HG03558 (cell line): ENCODE data around the gene CD82.
"Not testable (repeated sequence)": the region's sequence is repeated elsewhere in the genome, so short reads cannot be mapped to it uniquely, and the experiment has no call there.

Experiments used
- ATAC-seq: cut with Tn5 transposase; IDR thresholded peaks from one replicate; pipeline ENCODE4 v1.9.1; 2021; ENCODE audit warnings: moderate number of reproducible peaks; ENCODE audit not compliant: unreplicated experiment; ENCODE audit errors: extremely low read depth

CD82 gene

GRCh38 chr11:44532809-44533208 lies 32.7 kb upstream of the CD82 start:
- ATAC-seq: no peak

DNA sequence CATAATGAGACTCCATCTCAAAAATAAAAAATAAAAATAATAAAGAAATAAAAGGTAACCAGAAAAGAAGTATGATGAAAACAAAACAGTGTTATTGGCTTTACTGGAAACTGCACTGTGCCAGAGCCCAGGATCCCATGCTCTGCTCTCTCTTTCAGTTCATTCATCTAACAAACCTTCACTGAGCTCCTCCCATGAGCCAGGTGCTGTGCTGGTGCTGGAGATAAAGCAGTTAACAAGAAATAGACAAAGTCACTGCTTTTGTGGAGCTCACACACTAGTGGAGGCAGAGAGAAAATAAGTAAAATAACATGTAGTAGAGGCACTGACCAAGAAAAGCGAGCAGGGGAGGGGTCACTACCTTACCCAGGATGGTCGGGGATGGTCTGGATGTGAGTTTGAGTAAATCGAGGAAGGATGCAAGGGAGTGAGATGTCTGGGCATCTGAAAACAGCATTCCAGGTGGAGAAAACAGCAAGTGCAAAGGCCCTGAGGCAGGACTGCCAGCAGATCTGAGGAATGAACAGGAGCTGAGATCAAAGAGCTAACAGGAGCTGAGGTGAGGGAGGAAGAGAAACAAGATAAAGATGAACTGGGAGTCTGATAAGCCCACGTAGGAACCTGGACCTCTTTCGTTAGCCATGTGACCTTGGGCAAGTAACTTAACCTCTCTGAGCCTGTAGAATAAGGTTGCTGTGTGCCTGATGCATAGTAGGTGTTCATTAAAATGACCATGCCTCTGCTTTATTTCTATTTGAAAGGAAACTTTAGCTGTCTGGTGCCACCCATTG lies 31.3 kb upstream of the CD82 start:
- ATAC-seq: no peak

DNA sequence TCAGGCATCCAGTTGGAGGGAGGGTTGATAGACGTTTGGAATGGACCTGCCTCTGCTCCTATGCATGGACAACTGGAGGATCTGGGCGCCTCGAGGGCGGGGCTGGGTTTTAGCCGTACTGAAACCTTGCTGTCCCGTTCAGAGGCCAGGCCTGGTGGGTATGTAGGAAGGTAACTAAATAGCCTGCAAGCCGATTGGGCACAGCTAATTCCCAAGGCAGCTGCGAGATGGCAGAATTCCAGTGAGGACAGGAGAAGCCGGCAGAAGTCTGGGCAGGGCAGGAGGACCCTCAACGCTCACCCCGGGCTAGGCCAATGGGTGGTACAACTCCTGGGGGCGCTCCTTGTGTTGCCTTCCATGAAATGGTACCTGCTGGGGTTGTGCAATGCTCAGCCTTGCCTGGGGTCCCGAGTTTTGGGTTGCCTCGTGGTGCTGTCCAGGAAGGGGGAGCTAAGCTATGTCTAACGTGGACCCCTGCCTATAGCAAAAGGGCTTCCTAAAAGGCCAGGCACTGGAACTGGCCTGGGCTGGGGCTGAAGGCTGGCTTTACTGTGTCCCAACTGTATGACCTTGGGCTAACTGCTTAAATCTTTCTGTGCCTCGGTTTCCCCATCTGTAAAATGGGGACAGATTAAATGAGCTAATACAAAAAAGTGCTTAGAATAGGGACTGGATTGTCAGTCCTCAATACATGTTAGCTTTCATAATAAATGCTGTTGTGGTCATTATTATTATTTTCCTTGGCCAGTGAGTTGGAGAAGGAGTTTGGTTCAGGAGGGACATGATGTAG lies 30.1 kb upstream of the CD82 start:
- ATAC-seq: no peak

DNA sequence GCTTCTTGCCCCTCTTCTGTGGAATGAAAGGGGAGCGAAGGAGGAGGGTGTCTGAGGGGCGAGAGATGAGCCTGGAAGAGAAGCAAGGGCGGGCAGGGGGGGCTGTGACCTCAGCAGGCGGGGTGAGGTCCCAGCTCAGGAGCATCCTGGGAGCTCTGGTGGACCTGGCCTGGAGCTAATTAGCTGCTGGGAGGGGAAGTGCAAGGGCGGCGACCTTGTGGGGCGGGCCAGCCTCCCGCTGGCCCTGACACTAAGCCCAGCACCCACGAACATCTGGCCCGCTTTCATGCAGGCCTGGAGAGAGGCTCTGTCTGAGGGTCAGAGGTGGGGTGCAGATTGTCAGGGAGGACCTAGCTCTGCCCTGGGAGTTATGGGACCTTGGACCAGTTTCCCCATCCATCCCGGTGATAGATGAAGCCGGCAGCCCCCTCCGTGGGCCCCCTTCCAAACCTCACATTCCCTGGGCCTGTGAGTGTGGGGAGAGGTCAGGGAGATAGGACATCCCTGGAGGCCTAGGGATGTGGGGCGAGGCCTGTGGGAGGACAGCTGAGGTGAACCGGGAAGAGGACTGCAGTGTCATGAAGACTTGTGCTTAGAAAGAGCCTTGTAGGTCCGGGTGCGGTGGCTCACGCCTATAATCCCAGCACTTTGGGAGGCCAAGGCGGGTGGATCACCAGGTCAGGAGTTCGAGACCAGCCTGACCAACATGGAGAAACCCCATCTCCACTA lies 28.5 kb upstream of the CD82 start:
- ATAC-seq: no peak

DNA sequence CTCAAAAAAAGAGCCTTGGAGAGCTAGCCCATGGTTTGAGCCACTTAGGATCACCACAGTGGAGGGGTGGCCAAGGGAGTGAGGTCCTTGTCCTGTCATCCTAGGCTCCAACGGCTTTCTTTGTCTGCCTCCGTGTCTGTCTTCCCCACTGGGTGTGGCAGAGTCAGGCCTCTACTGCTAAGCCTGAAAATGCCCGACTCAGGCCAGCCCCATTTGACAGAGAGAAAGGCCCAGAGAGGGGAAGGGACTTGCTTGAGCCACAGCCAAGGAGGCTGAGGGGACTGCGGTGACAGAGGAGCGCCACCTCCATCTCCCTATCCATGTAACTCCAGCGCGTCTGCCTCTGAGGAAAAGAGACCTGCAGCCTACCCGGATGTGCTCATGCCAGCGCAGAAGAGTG lies 27.8 kb upstream of the CD82 start:
- ATAC-seq: no peak

GRCh38 chr11:44538375-44539054 lies 26.9 kb upstream of the CD82 start:
- no peak for ATAC-seq

DNA sequence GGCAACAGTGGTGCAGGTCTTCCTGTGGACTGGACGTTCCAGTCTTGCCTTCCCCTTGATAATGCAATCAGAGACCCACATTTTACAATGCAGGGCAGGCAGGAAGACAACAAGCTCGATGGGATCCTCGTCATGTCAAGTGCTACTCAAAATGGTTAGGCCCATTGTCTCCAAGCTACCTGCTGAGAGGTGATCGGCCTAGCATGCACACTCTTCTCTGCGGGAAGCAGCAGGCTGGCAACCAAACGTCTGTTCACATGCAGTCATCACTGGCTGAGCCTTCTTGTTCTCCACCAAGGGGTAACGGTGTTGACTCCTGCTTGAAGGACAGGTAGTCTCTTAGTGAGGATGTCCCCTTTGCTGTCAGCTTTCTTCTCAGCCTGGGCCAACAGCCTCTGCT lies 25.5 kb upstream of the CD82 start:
- no peak for ATAC-seq

DNA sequence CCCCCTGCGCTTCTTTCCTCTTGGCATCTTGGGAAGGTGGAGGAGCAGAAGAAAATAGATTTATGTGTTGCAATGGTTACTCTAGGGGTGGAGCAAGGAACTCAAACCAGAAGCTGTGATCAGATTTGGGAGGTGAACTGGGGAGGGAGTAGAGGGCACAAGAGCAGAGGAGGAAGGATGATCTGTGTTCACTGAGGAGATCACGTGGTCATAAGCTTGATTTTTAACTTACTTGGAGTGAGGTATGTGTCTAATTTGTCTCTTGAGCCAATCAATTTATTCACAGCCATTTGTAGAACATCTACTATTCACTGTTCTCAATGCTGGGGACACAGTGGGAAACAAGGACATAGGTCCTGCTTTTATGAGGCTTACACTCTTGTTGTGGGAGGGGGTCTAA lies 24.8 kb upstream of the CD82 start:
- no peak for ATAC-seq

- no peak for ATAC-seq
These were observed 23.1 kb upstream of the CD82 start for GRCh38 chr11:44542372-44542771.

DNA sequence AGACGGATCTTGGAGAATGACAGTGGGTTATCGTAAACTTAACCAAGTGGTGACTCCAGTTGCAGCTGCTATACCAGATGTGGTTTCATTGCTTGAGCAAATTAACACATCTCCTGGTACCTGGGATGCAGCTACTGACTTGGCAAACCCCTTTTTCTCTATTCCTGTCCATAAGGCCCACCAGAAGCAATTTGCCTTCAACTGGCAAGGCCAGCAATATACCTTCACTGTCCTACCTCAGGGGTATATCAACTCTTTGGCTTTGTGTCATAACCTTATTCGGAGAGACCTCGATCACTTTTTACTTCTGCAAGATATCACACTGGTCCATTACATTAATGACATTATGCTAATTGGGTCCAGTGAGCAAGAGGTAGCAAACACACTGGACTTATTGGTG lies 18.5 kb upstream of the CD82 start:
- ATAC-seq: not testable (repeated sequence)

- not testable (repeated sequence) for ATAC-seq
These were observed 17.9 kb upstream of the CD82 start for GRCh38 chr11:44547534-44547933.

- no peak for ATAC-seq
These were observed 17.3 kb upstream of the CD82 start for GRCh38 chr11:44548032-44548695.

- not testable (repeated sequence) for ATAC-seq
These were observed 16.3 kb upstream of the CD82 start for GRCh38 chr11:44548961-44549749.

DNA sequence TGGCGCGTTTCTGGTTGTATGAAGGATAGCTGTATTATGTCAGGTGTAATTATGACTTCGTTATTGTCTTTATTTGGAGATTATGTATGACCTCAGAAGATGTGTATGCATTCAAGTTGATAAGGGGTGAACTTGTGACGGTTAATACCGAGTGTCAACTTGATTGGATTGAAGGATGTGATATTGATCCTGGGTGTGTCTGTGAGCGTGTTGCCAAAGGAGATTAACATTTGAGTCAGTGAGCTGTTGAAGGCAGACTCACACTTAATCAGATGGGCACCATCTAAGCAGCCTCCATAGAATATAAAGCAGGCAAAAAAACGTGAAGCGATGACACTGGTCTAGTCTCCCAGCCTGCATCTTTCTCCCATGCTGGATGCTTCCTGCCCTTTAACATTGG lies 15.3 kb upstream of the CD82 start:
- no peak for ATAC-seq

GRCh38 chr11:44551456-44552139 lies 13.9 kb upstream of the CD82 start:
- ATAC-seq: no peak

DNA sequence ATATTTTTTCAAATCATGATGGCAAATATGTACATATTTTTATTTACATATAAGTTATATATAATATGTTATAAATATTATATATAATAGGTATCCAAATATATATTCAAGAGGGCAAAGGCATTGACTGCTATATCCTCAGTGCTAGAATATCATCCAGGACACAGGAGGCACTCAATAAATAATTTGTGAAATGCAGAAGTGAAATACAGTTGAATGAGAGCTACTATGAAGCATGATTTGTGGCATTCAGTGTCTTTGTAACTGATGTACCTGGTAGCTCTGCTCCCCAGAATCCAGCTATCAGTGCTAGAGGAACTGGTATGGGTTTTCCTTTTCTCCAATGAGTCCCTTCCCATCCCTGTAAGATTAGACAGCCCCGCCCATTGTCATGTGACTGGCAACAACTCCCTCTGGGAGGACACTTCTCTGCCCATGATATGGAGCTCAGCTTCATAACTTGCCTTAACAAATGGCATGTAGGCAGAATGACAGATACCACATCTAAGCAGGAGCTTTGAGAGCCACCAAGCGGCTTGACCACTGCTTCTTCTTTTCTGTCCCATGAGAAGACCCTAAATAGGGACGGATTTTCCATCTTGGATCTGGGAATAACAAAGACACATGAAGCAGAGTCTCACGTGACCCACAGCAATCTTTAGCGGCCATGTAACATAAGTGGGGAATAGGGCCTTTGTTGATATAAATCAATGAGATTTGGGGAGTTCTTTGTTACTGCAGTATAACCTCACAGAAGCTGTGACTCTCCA lies 10.2 kb upstream of the CD82 start:
- no peak for ATAC-seq

- no peak for ATAC-seq
These were observed 8.6 kb upstream of the CD82 start for GRCh38 chr11:44556735-44557409.
